ENCODE results near the gene ENTPD6. TPM values are rescaled to one million over a fixed set of nuclear protein-coding genes. Genes with fewer than 3 reads are reported as not detected.

ENTPD6 gene
- total RNA-seq, 1 experiment from 2014 or later: 86.6 TPM

DNA sequence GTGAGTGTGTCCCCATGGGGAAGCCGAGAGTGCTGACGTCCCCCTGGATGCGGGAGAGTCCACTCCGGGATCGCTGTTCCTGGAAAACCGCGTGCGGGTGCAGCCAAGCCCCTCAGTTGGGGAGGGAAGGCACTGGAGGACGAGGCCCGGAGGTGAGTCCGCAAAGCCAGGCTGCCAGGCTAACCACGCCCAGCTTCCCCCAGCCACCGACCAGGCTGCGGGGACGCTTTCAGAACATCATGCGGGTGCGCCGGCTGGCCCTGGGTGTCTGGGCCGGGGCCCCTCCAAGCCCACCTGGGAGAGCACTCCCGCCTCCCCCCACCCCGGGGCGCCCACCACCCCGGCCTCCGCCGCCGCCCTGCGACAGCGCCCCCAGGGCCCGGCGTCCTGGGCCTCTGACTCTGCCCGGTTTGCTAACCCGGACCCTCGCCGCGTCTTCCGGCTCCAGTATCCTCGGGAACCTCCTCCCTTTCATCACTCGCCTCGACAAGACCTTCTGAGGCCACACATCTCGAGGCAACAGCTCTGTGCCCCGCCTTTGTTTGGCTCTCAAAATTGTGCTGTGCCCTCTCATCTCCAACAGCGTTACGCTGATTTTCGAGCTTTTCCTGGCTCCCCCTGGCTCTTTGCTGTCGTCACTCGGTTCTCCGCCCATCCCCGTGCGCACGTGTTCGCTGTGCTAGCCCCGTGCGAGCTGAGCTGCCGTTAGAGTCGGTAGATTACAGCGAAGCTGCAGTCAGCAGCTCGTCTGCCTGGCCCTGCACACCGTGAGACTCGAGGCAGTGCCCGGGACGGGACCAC, 47.1 kb upstream of the ENTPD6 start:
- intact Hi-C loops (cut with micrococcal nuclease; ENCODE audit: unreplicated experiment): no loop called here
- H3K9me3 Mint-ChIP-seq (ENCODE audit: unreplicated experiment): no peaks in the 10 kb centered on the region
- Histone ChIP-seq H3K4me1 (no peaks in the 10 kb centered on the region), H3K27me3 (replicated peaks; ENCODE audit: control insufficient read depth, insufficient read depth, low read length) (no peaks in the 10 kb centered on the region), H3K4me3 (ENCODE audit: low read depth, low read length) (peak overlapping the region; percentile 33), H3K36me3 (ENCODE audit: control insufficient read depth, insufficient read depth, low read length) (no peaks in the 10 kb centered on the region), H3K9me3 (no peaks in the 10 kb centered on the region)
- peak overlapping the region; percentile 69 for H3K4me3 Mint-ChIP-seq (ENCODE audit: unreplicated experiment)
- CTCF ChIA-PET: no interaction called here
- peaks cover 8% of the 10 kb centered on the region for H3K27me3 Mint-ChIP-seq (ENCODE audit: insufficient read depth, unreplicated experiment)
- no TSS peak for BruUV-seq (replicated peaks)
- TF ChIP-seq, protein P1, sequence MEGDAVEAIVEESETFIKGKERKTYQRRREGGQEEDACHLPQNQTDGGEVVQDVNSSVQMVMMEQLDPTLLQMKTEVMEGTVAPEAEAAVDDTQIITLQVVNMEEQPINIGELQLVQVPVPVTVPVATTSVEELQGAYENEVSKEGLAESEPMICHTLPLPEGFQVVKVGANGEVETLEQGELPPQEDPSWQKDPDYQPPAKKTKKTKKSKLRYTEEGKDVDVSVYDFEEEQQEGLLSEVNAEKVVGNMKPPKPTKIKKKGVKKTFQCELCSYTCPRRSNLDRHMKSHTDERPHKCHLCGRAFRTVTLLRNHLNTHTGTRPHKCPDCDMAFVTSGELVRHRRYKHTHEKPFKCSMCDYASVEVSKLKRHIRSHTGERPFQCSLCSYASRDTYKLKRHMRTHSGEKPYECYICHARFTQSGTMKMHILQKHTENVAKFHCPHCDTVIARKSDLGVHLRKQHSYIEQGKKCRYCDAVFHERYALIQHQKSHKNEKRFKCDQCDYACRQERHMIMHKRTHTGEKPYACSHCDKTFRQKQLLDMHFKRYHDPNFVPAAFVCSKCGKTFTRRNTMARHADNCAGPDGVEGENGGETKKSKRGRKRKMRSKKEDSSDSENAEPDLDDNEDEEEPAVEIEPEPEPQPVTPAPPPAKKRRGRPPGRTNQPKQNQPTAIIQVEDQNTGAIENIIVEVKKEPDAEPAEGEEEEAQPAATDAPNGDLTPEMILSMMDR (IDR thresholded peaks at IDR 0.05; ENCODE audit: insufficient read depth in 1 of 2, low read depth in 1 of 2, low read length in 1 of 2, severe bottlenecking in 1 of 2, unreplicated experiment in 1 of 2): no peak
- H3K36me3 Mint-ChIP-seq (ENCODE audit: insufficient read depth, unreplicated experiment): peaks cover 6% of the 10 kb centered on the region
- POLR2A ChIA-PET: no interaction called here
- DNase-seq: peak in 1 of 2 experiments; percentile 32
- H3K27ac Mint-ChIP-seq (ENCODE audit: unreplicated experiment): no peak overlapping the region
- H3K4me1 Mint-ChIP-seq (ENCODE audit: low read depth, unreplicated experiment): no peaks in the 10 kb centered on the region

DNA sequence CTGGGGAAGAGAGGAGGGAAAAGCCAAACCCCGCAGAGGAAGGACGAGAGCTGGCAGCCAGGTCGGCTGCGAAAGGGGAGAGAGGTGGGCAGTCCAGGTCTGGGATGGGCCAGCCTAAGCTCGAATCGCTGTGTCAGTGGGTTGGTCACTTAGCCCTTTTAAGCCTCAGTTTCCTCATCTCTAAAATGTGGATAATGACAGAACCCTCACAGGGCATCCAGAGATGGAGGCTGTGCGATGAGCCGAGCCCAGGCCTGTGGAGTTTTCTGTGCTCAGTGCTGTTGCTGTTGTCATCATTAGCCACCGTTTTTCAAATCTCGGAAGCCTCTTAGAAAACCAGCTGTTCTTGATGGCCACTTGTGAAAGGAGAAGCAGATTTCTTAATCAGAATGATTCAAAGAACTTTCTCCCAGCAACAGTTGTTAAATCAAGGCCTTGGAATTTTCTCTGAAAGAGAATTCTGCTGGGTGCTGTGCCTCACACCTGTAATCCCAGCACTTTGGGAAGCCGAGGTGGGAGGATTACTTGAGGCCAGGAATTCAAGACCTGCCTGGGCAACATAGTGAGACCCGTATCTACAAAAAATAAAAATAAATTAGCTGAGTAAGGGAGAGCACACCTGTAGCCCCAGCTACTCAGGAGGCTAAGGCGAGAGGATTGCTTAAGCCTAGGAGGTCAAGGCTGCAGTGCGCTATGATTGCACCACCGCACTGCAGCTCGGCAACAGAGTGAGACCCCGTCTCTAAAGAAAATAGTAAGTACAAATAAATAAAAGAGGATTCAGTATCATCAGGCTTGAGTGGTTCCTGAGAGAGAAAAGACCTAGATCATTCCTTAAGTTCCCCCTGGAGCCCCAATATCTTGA, 46.3 kb upstream of the ENTPD6 start:
- TF ChIP-seq, protein P1 (IDR thresholded peaks at IDR 0.05; ENCODE audit: insufficient read depth in 1 of 2, low read depth in 1 of 2, low read length in 1 of 2, severe bottlenecking in 1 of 2, unreplicated experiment in 1 of 2): no peak
- Mint-ChIP-seq H3K27me3 (ENCODE audit: insufficient read depth, unreplicated experiment) (peaks cover 7% of the 10 kb centered on the region), H3K4me1 (ENCODE audit: low read depth, unreplicated experiment) (no peaks in the 10 kb centered on the region), H3K9me3 (ENCODE audit: unreplicated experiment) (no peaks in the 10 kb centered on the region), H3K4me3 (ENCODE audit: unreplicated experiment) (peak overlapping the region; percentile 69), H3K36me3 (ENCODE audit: insufficient read depth, unreplicated experiment) (peaks cover 5% of the 10 kb centered on the region), H3K27ac (ENCODE audit: unreplicated experiment) (no peak overlapping the region)
- Histone ChIP-seq H3K27me3 (replicated peaks; ENCODE audit: control insufficient read depth, insufficient read depth, low read length) (no peaks in the 10 kb centered on the region), H3K36me3 (ENCODE audit: control insufficient read depth, insufficient read depth, low read length) (no peaks in the 10 kb centered on the region), H3K4me3 (ENCODE audit: low read depth, low read length) (peak overlapping the region; percentile 33), H3K4me1 (no peaks in the 10 kb centered on the region), H3K9me3 (no peaks in the 10 kb centered on the region)
- intact Hi-C loops (cut with micrococcal nuclease; ENCODE audit: unreplicated experiment): no loop called here
- ChIA-PET POLR2A (no interaction called here), CTCF (no interaction called here)
- no peak for DNase-seq
- BruUV-seq (replicated peaks): no TSS peak

DNA sequence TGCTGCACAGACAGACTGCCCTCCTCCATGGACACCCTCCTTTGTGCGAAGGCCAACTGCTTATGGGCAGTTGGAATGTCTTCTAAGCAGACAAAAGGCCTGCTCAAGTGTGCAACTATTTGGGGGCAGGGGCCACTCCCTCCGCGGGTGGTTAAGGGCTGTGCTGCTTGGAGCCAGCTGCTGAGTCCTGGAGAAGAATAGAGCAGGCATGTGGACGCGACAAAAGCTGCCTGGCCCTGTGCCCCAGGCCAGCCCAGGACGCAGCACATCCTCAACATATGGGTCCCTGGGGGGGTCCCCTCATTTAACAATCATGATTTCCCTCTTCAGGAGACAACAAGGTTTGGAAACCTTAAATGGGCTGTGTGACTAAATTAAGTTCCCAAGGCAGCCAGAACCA, 45.5 kb upstream of the ENTPD6 start:
- H3K4me3 ChIP-seq (ENCODE audit: low read depth, low read length): no peak overlapping the region
- Mint-ChIP-seq H3K4me1 (ENCODE audit: low read depth, unreplicated experiment) (no peaks in the 10 kb centered on the region), H3K4me3 (ENCODE audit: unreplicated experiment) (no peak overlapping the region), H3K9me3 (ENCODE audit: unreplicated experiment) (no peaks in the 10 kb centered on the region), H3K27ac (ENCODE audit: unreplicated experiment) (no peak overlapping the region), H3K36me3 (ENCODE audit: insufficient read depth, unreplicated experiment) (no peaks in the 10 kb centered on the region), H3K27me3 (ENCODE audit: insufficient read depth, unreplicated experiment) (peaks cover 3% of the 10 kb centered on the region)
- POLR2A ChIA-PET: no interaction called here
- DNase-seq: no peak
- H3K36me3 ChIP-seq (ENCODE audit: control insufficient read depth, insufficient read depth, low read length): no peaks in the 10 kb centered on the region
- no TSS peak for BruUV-seq (replicated peaks)
- H3K4me1 ChIP-seq: no peaks in the 10 kb centered on the region
- TF ChIP-seq, protein P1 (IDR thresholded peaks at IDR 0.05; ENCODE audit: insufficient read depth in 1 of 2, low read depth in 1 of 2, low read length in 1 of 2, severe bottlenecking in 1 of 2, unreplicated experiment in 1 of 2): no peak
- intact Hi-C loops (cut with micrococcal nuclease; ENCODE audit: unreplicated experiment): no loop called here
- H3K27me3 ChIP-seq (replicated peaks; ENCODE audit: control insufficient read depth, insufficient read depth, low read length): no peaks in the 10 kb centered on the region
- CTCF ChIA-PET: no interaction called here
- no peaks in the 10 kb centered on the region for H3K9me3 ChIP-seq

All from Caco-2 (cell line).